ENCODE results near the gene IFT25.

GRCh38 chr1:53949023-53949990, 3.8 kb upstream of the IFT25 start:
- no peak for TF ChIP-seq GATA3 (IDR thresholded peaks at IDR 0.05; ENCODE audit: low read depth, low read length)
- no peak for TF ChIP-seq GATA2 (IDR thresholded peaks at IDR 0.05; ENCODE audit: low read depth, low read length)
